ENCODE results near the gene EQTN. TPM values are rescaled to one million over a fixed set of nuclear protein-coding genes. Genes with fewer than 3 reads are reported as not detected.

Gene EQTN
- total RNA-seq, 1 experiment from 2014 or later: not detected

DNA sequence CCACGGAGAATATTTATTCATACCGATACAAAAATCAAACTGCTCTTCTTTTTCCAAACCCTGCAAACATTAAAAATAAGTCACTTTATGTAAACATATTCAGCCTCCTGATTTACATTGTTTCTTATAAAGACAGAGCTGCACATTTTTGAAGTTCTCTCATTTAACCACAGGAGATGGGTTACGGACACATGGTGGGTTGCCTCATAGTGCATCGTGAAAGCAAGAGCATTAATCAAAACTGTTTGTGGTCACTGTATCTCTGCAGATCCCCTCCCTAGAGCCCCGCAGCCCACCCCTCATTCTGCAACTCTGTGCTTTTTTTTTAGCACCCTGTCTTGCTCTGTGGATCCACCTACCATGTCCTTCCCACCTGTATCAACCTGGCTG, 43.3 kb upstream of the EQTN start:
- no peak overlapping the region for H3K4me2 ChIP-seq (ENCODE audit: low read length)
- no peaks in the 10 kb centered on the region for H3K36me3 ChIP-seq (ENCODE audit: control insufficient read depth in 1 of 2, insufficient read depth in 2 of 2, low read length in 2 of 2)
- H3K27me3 ChIP-seq (ENCODE audit: insufficient read depth, low read length): no peaks in the 10 kb centered on the region
- intact Hi-C loops (cut with micrococcal nuclease): no loop called here
- H3K9me3 ChIP-seq (ENCODE audit: control insufficient read depth in 1 of 2, insufficient read depth in 1 of 2, low read depth in 1 of 2, low read length in 2 of 2): no peaks in the 10 kb centered on the region
- no peaks in the 10 kb centered on the region for H4K20me1 ChIP-seq (ENCODE audit: insufficient read depth)
- no peaks in the 10 kb centered on the region for H3K79me2 ChIP-seq (ENCODE audit: insufficient read depth, low read length)
- H3K4me1 ChIP-seq (ENCODE audit: control insufficient read depth in 1 of 2, insufficient read depth in 2 of 2, low read length in 2 of 2): no peaks in the 10 kb centered on the region
- ChIA-PET POLR2A (no interaction called here), CTCF (no interaction called here), RAD21 (ENCODE audit: low non-redundant PET in 1 of 2, low total read pairs in 2 of 2, uncharacterized antibody in 2 of 2, unreplicated experiment in 2 of 2) (no interaction called here)
- H3K9me2 ChIP-seq (ENCODE audit: insufficient read depth): no peaks in the 10 kb centered on the region
- no TSS peak for BruUV-seq (replicated peaks)
- H3K4me3 ChIP-seq (replicated peaks in 1 of 2; ENCODE audit: low read depth in 1 of 2, low read length in 2 of 2): no peak overlapping the region
- TF ChIP-seq REST (IDR thresholded peaks at IDR 0.05; ENCODE audit: low read depth) (no peak), SIN3A (IDR thresholded peaks at IDR 0.05; ENCODE audit: low read depth) (no peak), POLR2A (IDR thresholded peaks at IDR 0.05; ENCODE audit: borderline replicate concordance, extremely low read depth, insufficient read depth, insufficient read length) (no peak), EZH2 (IDR thresholded peaks at IDR 0.05) (no peak), ZBTB33 (IDR thresholded peaks at IDR 0.05; ENCODE audit: extremely low read depth, insufficient replicate concordance, low read length) (no peak), ZFX (IDR thresholded peaks at IDR 0.05) (no peak), TCF7L2 (IDR thresholded peaks at IDR 0.05; ENCODE audit: borderline replicate concordance, extremely low read depth, insufficient read depth, insufficient read length) (no peak), ELF1 (IDR thresholded peaks at IDR 0.05; ENCODE audit: borderline replicate concordance, low read depth) (no peak), POLR2AphosphoS5 (IDR thresholded peaks at IDR 0.05; ENCODE audit: low read depth, low read length) (no peak), CEBPB (IDR thresholded peaks at IDR 0.05; ENCODE audit: low read depth) (no peak), CBX3 (IDR thresholded peaks at IDR 0.05; ENCODE audit: low read depth) (no peak), JUND (IDR thresholded peaks at IDR 0.05) (no peak)
- TF ChIP-seq, protein P1, sequence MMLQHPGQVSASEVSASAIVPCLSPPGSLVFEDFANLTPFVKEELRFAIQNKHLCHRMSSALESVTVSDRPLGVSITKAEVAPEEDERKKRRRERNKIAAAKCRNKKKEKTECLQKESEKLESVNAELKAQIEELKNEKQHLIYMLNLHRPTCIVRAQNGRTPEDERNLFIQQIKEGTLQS (IDR thresholded peaks at IDR 0.05): no peak
- TF ChIP-seq, protein P2, sequence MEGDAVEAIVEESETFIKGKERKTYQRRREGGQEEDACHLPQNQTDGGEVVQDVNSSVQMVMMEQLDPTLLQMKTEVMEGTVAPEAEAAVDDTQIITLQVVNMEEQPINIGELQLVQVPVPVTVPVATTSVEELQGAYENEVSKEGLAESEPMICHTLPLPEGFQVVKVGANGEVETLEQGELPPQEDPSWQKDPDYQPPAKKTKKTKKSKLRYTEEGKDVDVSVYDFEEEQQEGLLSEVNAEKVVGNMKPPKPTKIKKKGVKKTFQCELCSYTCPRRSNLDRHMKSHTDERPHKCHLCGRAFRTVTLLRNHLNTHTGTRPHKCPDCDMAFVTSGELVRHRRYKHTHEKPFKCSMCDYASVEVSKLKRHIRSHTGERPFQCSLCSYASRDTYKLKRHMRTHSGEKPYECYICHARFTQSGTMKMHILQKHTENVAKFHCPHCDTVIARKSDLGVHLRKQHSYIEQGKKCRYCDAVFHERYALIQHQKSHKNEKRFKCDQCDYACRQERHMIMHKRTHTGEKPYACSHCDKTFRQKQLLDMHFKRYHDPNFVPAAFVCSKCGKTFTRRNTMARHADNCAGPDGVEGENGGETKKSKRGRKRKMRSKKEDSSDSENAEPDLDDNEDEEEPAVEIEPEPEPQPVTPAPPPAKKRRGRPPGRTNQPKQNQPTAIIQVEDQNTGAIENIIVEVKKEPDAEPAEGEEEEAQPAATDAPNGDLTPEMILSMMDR (IDR thresholded peaks at IDR 0.05 in 2 of 3, conservative IDR thresholded peaks at IDR 0.05 in 1 of 3; ENCODE audit: borderline replicate concordance in 1 of 3, insufficient read depth in 1 of 3, low read depth in 2 of 3, low read length in 2 of 3): no peak
- H3K27ac ChIP-seq (ENCODE audit: low read depth, low read length): no peak overlapping the region
- no peak overlapping the region for H2AFZ ChIP-seq (ENCODE audit: low read depth, low read length, poor library complexity, severe bottlenecking)
- no peak overlapping the region for H3K9ac ChIP-seq (ENCODE audit: low read length)
- DNase-seq (ENCODE audit: low read depth, low spot score): no peak
- ATAC-seq: no peak

Data from HCT116 (cell line).